Left ventricle myocardium superior (tissue), 1 donor: ENCODE results near the gene VEGFC. TPM values are rescaled to one million over a fixed set of nuclear protein-coding genes. Genes with fewer than 3 reads are reported as not detected.

Experiments
- ATAC-seq: fragments of 200-7000 bp; cut with Tn5 transposase; one replicate; pipeline ENCODE4 v1.9.1; 2020; ENCODE audit warnings: mild to moderate bottlenecking, moderate library complexity
- DNase-seq: peaks from one replicate; pipeline ENCODE4 v3.0.0-alpha.2; 2020
- intact Hi-C: fragments of 100-400 bp; cut with micrococcal nuclease; formaldehyde crosslinking; loops from one replicate; pipeline ENCODE4 v1.11.0; 2022
- total RNA-seq: library from RNA; stranded (reverse); fragmentation: NEBNext Ultra II Directional; extraction: Animal tissue kit (Norgen Biotek cat#: 25700); gene quantifications from one replicate; pipeline ENCODE4 v1.2.1, GENCODE V29; 2021
- donor health status: DM: no; HTN: yes; CAD: no; lungs with severe emphysema.

Gene VEGFC
- total RNA-seq, 1 donor from 2014 or later: 6.9 TPM

GRCh38 chr4:176778063-176778462 lies 14.7 kb downstream of the VEGFC start:
- no peak for DNase-seq
- ATAC-seq: no peak
- intact Hi-C loops: no loop called here

DNA sequence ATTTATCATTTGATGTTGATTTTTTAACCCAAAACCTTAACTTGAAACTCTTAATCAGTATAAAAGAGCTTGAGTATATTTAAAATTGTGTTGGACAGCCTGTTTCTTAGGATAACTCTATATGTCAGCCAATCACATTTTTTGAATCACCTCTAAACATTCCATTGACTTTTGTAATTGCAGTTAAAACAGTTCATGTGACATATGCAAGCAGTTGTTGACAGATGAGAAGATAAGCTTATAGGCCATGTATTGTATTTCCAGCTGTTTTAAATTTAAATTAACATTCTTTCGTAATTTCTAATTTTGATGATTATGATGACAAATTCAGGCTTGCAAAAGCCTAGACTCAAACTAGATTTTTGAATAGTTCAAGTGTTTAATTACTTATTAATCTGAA lies 17.4 kb downstream of the VEGFC start:
- no peak for ATAC-seq
- intact Hi-C loops: no loop called here
- DNase-seq: no peak

GRCh38 chr4:176774852-176775251 lies 17.9 kb downstream of the VEGFC start:
- intact Hi-C loops: no loop called here
- DNase-seq (no peak), ATAC-seq (no peak)

DNA sequence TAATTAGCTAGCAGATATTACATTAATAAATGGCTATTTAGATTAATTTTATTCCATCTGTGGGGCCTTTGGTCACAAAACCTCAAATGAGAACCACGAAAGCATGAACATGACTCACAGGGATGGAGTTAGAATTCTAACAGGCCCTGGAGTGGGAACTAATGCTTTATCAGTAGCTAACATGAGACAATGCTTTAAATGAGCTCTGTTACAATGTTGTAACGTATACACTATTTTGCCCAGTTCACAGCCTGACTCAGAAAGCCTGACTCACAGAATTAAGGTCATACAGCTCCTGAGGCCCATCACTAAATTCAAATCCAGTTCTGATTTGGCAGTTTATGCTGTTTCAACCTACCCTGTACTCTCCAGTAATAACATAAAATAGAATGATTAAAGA lies 23.2 kb downstream of the VEGFC start:
- intact Hi-C loops: no loop called here
- DNase-seq: no peak
- ATAC-seq: no peak

- intact Hi-C loops: no loop called here
- ATAC-seq (no peak), DNase-seq (no peak)
These were observed 25.5 kb downstream of the VEGFC start for GRCh38 chr4:176767183-176767582.

GRCh38 chr4:176762661-176763308 lies 29.9 kb downstream of the VEGFC start:
- intact Hi-C loops: no loop called here
- no peak for ATAC-seq
- DNase-seq: no peak

GRCh38 chr4:176761872-176762271 lies 30.9 kb downstream of the VEGFC start:
- intact Hi-C loops: no loop called here
- DNase-seq (no peak), ATAC-seq (no peak)

GRCh38 chr4:176760471-176760870 lies 32.3 kb downstream of the VEGFC start:
- no peak for ATAC-seq
- DNase-seq: no peak
- intact Hi-C loops: no loop called here

DNA sequence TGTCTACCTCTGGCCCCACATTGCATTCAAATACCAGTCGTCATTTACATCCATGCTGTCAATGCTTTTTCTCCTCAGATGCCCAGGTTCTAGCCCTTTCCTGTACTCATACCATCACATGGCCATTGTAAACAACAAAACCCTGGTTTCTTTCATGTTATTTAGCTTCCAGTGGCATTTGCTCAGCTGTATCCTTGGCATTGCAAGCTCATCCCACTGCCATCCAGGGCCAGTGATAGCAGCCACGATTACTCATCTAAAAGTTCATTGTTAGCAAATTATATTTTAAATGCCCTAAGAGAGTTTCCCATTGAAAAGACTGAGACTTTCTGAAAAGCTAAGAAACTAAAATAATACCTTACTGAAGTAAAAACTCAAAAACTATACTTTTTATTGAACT lies 34.0 kb downstream of the VEGFC start:
- intact Hi-C loops: no loop called here

DNA sequence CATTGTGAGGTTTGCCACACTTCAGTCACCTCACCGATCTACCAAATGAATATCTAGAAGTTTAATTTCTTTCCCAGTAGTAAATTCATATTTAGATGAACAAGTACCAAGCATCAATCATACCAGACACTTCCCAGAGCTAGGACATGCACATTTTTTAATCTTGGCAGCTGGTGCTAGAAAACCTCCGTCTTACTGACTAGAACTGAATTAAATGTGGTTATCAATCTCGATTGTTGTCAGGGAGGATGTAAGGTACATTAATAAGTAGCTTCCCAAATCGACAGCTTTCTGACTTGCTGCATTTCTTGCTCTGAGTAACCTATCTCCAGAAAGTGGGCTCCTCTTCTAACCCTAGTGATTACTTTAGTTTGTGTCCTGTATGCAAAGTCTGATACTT lies 34.4 kb downstream of the VEGFC start:
- DNase-seq: no peak
- no peak for ATAC-seq
- intact Hi-C loops: no loop called here

More for the DNA sequence above, 34.0 kb downstream of the VEGFC start:
- DNase-seq (no peak), ATAC-seq (no peak)

- intact Hi-C loops: no loop called here
- ATAC-seq (no peak), DNase-seq (no peak)
These were observed 37.1 kb downstream of the VEGFC start for GRCh38 chr4:176755613-176756012.

DNA sequence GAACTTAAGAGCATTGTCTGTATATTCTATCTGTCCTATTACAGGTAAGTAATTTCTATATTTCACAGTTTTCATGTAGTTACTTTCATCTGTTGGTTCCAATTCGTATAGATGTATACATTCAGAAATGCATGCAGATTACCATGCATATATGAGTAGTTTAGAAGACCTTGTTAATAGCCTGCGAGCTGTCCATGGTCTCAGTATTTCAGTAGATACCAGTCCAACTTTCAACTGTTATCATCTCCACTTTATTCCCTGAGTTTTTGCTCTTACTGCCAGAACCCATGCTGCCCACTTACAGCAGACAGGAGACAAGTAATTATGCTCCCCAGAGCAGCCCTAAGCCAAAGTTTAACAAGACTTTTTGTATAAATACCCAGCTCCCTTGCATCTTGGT lies 37.7 kb downstream of the VEGFC start:
- ATAC-seq (no peak), DNase-seq (no peak)
- intact Hi-C loops: no loop called here

GRCh38 chr4:176753049-176753448 lies 39.7 kb downstream of the VEGFC start:
- intact Hi-C loops: no loop called here
- DNase-seq (no peak), ATAC-seq (no peak)

DNA sequence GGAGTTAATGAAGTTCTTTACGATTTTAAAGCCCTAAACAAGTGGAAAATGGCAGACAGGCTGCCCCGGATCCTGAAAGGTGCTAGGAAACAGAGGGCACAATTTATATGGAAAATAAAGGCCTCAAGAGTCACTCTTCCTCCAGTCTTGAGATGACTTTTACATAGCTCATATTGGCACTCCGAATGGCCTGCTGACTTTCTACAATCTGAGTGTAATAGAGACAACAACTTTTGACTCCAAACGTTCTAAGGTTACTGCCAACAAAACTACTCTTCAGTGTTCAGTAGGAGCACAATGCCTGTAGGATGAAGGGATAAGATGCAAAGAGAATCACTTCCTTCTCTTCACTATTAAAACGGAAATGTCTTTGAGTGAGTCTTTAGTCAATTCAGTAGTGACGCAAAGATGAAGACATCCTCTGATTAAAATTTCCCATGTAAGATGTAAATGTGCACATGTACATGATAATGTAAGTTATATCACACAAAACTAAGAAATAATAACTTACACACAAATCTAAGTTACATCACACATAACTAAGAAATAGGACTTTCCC lies 40.5 kb downstream of the VEGFC start:
- DNase-seq: no peak
- intact Hi-C loops: no loop called here
- ATAC-seq: no peak

- intact Hi-C loops: no loop called here
These were observed 41.7 kb downstream of the VEGFC start for GRCh38 chr4:176751061-176751460.

GRCh38 chr4:176746846-176747245 lies 45.9 kb downstream of the VEGFC start:
- intact Hi-C loops: no loop called here
- ATAC-seq: no peak
- no peak for DNase-seq

More at GRCh38 chr4:176751061-176751460, 41.7 kb downstream of the VEGFC start:
- DNase-seq: no peak
- no peak for ATAC-seq

GRCh38 chr4:176745902-176746301 lies 46.8 kb downstream of the VEGFC start:
- intact Hi-C loops: no loop called here
- ATAC-seq: no peak
- DNase-seq: no peak

DNA sequence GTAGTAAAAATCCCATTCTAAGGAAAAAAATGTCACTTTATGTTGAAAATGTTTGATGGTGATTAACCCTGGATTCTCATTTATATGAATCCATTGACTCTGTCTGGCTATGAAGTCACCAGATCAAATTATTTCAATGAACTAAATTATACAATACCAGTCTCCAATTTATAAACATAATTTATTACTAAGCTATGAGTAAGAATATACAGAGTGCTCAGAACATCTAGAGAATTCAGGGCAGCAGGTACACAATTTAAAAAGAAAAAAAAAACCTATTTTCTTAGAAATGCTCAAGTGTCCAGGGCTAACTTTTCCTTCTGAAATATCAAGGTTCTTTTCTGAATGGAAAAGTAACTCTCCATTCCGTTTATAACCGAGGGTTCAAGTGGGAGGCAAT lies 48.6 kb downstream of the VEGFC start:
- ATAC-seq (no peak), DNase-seq (no peak)
- intact Hi-C loops: no loop called here

- ATAC-seq (no peak), DNase-seq (no peak)
- intact Hi-C loops: no loop called here
These were observed 50.5 kb downstream of the VEGFC start for GRCh38 chr4:176742211-176742610.

GRCh38 chr4:176741253-176741652 lies 51.5 kb downstream of the VEGFC start:
- DNase-seq (no peak), ATAC-seq (no peak)
- intact Hi-C loops: no loop called here

DNA sequence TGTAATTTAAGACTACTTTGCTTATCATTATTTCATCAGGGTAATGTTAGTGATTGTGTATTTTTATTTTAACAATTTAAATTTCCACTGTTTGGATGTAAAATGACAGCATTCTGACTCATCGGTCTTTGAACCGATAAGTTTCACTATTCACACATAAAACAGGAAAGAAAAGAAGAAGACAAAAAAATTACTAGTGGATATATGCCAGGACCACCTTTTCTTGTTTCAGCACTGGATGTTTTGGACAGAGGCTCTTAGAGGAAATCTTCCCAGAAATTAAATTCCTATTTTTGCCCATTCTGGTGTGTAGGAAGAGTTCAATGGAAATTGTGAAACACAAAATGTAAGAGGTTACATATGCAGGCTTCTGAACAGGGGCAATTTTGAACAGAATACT lies 57.4 kb downstream of the VEGFC start:
- DNase-seq (no peak), ATAC-seq (no peak)
- intact Hi-C loops: no loop called here
